ENCODE results near the gene BCOR.

BCOR gene

GRCh38 chrX:40041915-40042314, 55.8 kb downstream of the BCOR start:
- no peak for DNase-seq (ENCODE audit: low read depth)
- no peak for TF ChIP-seq CTCF (IDR thresholded peaks at IDR 0.05; ENCODE audit: low read length, missing control alignments)
- no peak overlapping the region for H3K4me3 ChIP-seq (replicated peaks; ENCODE audit: low read depth, low read length)

- peak; percentile 8 for DNase-seq (ENCODE audit: low read depth)
- TF ChIP-seq CTCF (IDR thresholded peaks at IDR 0.05; ENCODE audit: low read length, missing control alignments): no peak
Observed at GRCh38 chrX:40040686-40041461, 56.9 kb downstream of the BCOR start.

GRCh38 chrX:40039887-40040286, 57.9 kb downstream of the BCOR start:
- no peak for TF ChIP-seq CTCF (IDR thresholded peaks at IDR 0.05; ENCODE audit: low read length, missing control alignments)
- no peak overlapping the region for H3K4me3 ChIP-seq (replicated peaks; ENCODE audit: low read depth, low read length)
- no peak for DNase-seq (ENCODE audit: low read depth)

More at GRCh38 chrX:40040686-40041461, 56.9 kb downstream of the BCOR start:
- H3K4me3 ChIP-seq (replicated peaks; ENCODE audit: low read depth, low read length): no peak overlapping the region

GRCh38 chrX:40037367-40037766, 60.4 kb downstream of the BCOR start:
- DNase-seq (ENCODE audit: low read depth): no peak
- H3K4me3 ChIP-seq (replicated peaks; ENCODE audit: low read depth, low read length): no peak overlapping the region
- TF ChIP-seq CTCF (IDR thresholded peaks at IDR 0.05; ENCODE audit: low read length, missing control alignments): no peak

GRCh38 chrX:40035726-40036125, 62.0 kb downstream of the BCOR start:
- no peak for TF ChIP-seq CTCF (IDR thresholded peaks at IDR 0.05; ENCODE audit: low read length, missing control alignments)

GRCh38 chrX:40031911-40032310, 65.8 kb downstream of the BCOR start:
- H3K4me3 ChIP-seq (replicated peaks; ENCODE audit: low read depth, low read length): no peak overlapping the region
- TF ChIP-seq CTCF (IDR thresholded peaks at IDR 0.05; ENCODE audit: low read length, missing control alignments): no peak
- DNase-seq (ENCODE audit: low read depth): no peak

More at GRCh38 chrX:40035726-40036125, 62.0 kb downstream of the BCOR start:
- DNase-seq (ENCODE audit: low read depth): no peak
- H3K4me3 ChIP-seq (replicated peaks; ENCODE audit: low read depth, low read length): no peak overlapping the region

- H3K4me3 ChIP-seq (replicated peaks; ENCODE audit: low read depth, low read length): no peak overlapping the region
- DNase-seq (ENCODE audit: low read depth): no peak
- TF ChIP-seq CTCF (IDR thresholded peaks at IDR 0.05; ENCODE audit: low read length, missing control alignments): no peak
Observed at GRCh38 chrX:40030205-40030604, 67.6 kb downstream of the BCOR start.
